Activated naive CD8-positive, alpha-beta T cell treated with anti-CD3 and anti-CD28 coated beads for 36 hours (primary cell): Measurements from ENCODE around the gene CSTF1. TPM values are rescaled to one million over a fixed set of nuclear protein-coding genes. Genes with fewer than 3 reads are reported as not detected.

ENCODE experiments used
- total RNA-seq, 2 experiments: library from RNA; stranded (reverse); gene quantifications; one replicate each; pipeline ENCODE4 v1.2.3, GENCODE V29; 2021

The CSTF1 gene
- total RNA-seq, 2 experiments from 2014 or later = 66.4 to 69.8 TPM

Other genes starting within 250 kb of the CSTF1 start
- gene MC3R, start 143.9 kb upstream of the CSTF1 start, total RNA-seq = not detected
- 1 to 10 TPM; 5.0 to 5.2 TPM for gene FAM210B, start 33.7 kb upstream of the CSTF1 start, total RNA-seq
- gene AURKA, start 430 bp upstream of the CSTF1 start, total RNA-seq = 10 to 100 TPM; 83.6 to 85.1 TPM
- gene CASS4, start 19.6 kb downstream of the CSTF1 start, total RNA-seq = 1 to 10 TPM; 3.0 to 3.4 TPM
- gene RTF2, start 76.0 kb downstream of the CSTF1 start, total RNA-seq = 10 to 100 TPM; 70.3 to 76.3 TPM
- gene FAM209A, start 132.1 kb downstream of the CSTF1 start, total RNA-seq = under 1 TPM; 0.24 to 0.62 TPM
- under 1 TPM in 1 of 2 experiments, not detected in 1; 0.60 TPM for gene FAM209B, start 140.6 kb downstream of the CSTF1 start, total RNA-seq
- gene TFAP2C, start 236.7 kb downstream of the CSTF1 start, total RNA-seq = not detected